ENCODE results near the gene HDAC4.

Gene HDAC4

DNA sequence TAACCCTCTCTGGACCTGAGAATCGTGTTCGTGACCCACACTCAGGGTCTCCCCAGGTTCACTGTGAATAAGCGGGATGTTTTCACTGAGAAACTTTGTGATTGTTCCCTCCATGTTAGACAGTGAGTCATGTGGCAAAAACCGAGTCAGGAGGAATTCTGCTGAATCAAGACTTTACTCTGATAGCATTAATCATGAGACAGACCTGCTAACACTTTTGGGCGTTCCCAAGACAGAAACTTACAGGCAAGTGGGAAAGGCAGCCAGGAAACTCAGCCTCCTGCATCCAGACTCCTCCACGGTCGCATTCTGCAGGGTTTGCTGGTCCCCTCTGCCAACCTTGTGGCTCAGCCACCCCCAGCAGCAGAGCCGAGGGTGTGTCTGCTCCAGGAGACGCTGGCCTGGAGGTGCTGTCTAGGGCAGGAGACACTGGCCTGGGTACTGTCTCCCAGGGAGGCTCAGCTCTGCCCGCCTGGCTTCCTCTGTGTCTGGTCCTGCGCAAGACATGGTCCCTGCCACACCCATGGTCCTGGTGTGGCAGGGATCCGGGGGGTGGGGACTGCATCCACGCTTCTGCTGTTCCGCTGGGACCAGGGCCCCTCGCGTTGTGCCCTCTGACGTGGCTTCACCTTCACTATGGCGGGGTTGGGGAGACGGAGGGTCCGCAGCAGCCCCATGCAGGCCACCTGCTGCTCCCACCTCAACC is 375.6 kb downstream of the HDAC4 start:
- Histone ChIP-seq H3K27ac (no peak overlapping the region), H3K27me3 (no peaks in the 10 kb centered on the region), H4K20me1 (no peaks in the 10 kb centered on the region), H3K36me3 (no peaks in the 10 kb centered on the region), H3K9me3 (replicated peaks in 1 of 11) (no peaks in the 10 kb centered on the region), H3K4me1 (peaks cover 0 to 14% (median 9%) of the 10 kb centered on the region in 10 experiments; a peak in 10 of 20 replicates), H3K9ac (peak overlapping the region in 1 of 11 experiments; percentile 7; a peak in 1 of 22 replicates), H3K4me2 (peak overlapping the region in 6 of 11 experiments; percentile 15 to 74 (median 42); a peak in 8 of 22 replicates), H3K4me3 (no peak overlapping the region)
- no peak for TF ChIP-seq Cebpa-rat (IDR thresholded peaks at IDR 0.05)

- Histone ChIP-seq H4K20me1 (no peaks in the 10 kb centered on the region), H3K4me2 (no peak overlapping the region; a peak in 1 of 22 replicates), H3K9ac (no peak overlapping the region), H3K27ac (no peak overlapping the region), H3K9me3 (replicated peaks in 1 of 11) (no peaks in the 10 kb centered on the region), H3K4me1 (peaks cover 0 to 14% (median 9%) of the 10 kb centered on the region in 10 experiments; a peak in 10 of 20 replicates), H3K27me3 (no peaks in the 10 kb centered on the region), H3K36me3 (no peaks in the 10 kb centered on the region), H3K4me3 (no peak overlapping the region)
- TF ChIP-seq Cebpa-rat (IDR thresholded peaks at IDR 0.05), result no peak
These were observed 376.6 kb downstream of the HDAC4 start for GRCh38 chr2:239024226-239024625.

DNA sequence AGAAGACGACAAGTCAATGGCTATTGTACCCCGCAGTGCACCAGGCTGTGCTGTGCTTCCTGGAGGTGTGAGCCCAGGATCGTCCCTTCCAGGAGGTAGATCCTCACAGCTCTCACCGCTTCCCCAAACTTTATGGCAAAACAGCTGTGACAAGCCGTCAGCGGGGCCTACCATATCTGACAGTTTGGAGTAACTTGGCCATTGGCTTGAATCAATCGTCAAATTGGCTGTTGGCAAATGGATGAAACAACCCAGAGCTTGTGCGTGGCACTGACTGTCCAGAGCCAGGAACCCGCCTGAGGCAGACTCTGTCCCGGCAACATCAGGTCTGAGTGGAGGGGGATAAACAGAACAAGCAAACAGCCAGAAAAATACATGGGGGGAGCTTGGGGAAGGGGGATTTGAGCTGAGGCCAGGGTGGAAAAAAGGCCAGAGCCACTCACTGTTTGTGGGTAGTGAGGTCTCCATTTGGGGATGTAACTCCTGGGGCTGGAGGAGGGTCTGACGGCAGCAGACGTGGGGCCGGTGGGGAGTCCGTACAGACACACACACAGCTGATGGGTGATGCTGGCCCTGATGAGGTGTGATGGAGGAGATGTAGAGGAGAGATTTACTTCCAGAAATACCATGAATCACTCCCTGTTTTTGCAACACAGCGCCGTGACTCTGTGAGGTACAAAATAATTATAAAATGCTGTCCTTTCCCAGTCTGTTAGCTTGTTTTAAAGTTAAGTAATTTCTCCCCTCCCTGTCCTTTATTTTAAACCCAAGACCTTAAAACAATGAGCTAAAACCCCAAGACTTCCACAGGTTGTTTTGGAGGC is 378.2 kb downstream of the HDAC4 start:
- TF ChIP-seq Cebpa-rat (IDR thresholded peaks at IDR 0.05), result no peak
- Histone ChIP-seq H3K4me3 (no peak overlapping the region), H3K4me1 (peaks cover 0 to 14% (median 9%) of the 10 kb centered on the region in 10 experiments; a peak in 10 of 20 replicates), H3K27me3 (no peaks in the 10 kb centered on the region), H3K9me3 (replicated peaks in 1 of 11) (no peaks in the 10 kb centered on the region; a peak in 1 of 22 replicates), H3K9ac (no peak overlapping the region), H4K20me1 (no peaks in the 10 kb centered on the region), H3K27ac (no peak overlapping the region), H3K4me2 (no peak overlapping the region), H3K36me3 (no peaks in the 10 kb centered on the region)

DNA sequence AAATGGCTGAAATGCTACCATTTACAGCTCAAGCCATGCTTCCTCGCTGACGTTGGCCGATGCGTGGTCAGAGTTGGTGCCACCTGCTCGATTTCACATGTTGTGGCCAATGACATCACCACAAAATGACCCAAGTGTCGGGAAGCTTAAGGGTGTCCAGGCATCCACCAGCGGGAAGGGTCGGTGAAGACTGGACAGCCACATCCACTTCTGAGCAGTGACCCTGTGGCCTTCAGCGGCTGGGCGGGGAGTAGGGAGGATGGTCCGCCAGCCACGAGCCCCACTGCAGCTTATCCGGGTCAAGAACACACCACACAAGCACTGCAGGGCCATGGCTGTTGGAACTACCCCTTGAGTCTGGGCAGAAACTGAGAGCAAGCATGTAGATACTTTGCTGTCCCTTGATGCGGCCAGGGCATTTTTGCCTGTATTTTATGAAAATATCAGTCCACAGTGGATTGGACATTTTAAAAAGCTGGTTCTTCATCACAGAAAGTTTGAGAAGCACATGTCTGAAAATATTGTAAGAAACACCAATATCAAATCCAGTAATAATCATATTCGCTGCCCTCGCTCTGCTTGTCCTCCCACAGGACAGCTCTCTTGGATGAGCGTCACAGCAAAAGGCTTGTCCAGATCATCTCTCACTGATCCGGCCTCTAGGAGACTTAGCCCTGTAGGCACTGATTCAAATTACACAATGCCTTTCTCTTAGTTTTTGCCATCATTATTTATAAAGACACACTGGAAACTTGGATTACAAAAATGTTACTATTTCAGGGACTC is 379.0 kb downstream of the HDAC4 start:
- Histone ChIP-seq H3K27me3 (no peaks in the 10 kb centered on the region), H3K4me3 (no peak overlapping the region), H3K36me3 (no peaks in the 10 kb centered on the region), H3K27ac (no peak overlapping the region), H3K9me3 (replicated peaks in 1 of 11) (no peaks in the 10 kb centered on the region; a peak in 1 of 22 replicates), H3K4me2 (no peak overlapping the region), H3K4me1 (peaks cover 0 to 14% (median 9%) of the 10 kb centered on the region in 10 experiments; a peak in 10 of 20 replicates), H4K20me1 (no peaks in the 10 kb centered on the region), H3K9ac (no peak overlapping the region)
- no peak for TF ChIP-seq Cebpa-rat (IDR thresholded peaks at IDR 0.05)

DNA sequence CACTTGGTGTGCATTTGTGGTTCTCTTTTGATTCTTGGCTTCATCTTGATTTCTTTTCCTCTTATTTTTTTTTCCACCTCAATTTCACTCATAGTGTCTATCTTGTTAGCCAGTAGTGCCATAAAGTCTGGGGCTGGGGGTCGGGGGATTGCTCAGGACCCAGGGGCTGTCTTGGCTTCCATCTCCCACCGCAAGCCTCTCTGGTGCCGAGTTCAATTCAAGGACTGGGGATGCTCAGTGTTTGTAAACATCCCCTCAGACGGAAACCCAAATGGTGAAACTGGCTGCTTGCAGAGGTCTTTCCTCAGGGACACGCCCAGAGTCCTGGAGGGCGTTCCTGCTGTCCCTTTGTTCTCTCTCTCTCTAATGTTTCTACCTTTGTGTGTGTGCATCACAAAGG is 379.6 kb downstream of the HDAC4 start:
- H3K36me3 ChIP-seq, result no peaks in the 10 kb centered on the region
- H3K27ac ChIP-seq, result no peak overlapping the region
- no peaks in the 10 kb centered on the region for H3K27me3 ChIP-seq
- TF ChIP-seq Cebpa-rat (IDR thresholded peaks at IDR 0.05), result no peak
- no peak overlapping the region for H3K4me2 ChIP-seq
- H4K20me1 ChIP-seq, result no peaks in the 10 kb centered on the region
- no peak overlapping the region for H3K9ac ChIP-seq
- peaks cover 0 to 12% (median 9%) of the 10 kb centered on the region in 10 experiments; a peak in 10 of 20 replicates for H3K4me1 ChIP-seq
- H3K9me3 ChIP-seq (replicated peaks in 1 of 11), result no peaks in the 10 kb centered on the region; a peak in 1 of 22 replicates
- H3K4me3 ChIP-seq, result no peak overlapping the region

GRCh38 chr2:239020541-239021041 is 380.2 kb downstream of the HDAC4 start:
- Histone ChIP-seq H3K4me1 (peaks cover 0 to 12% (median 6%) of the 10 kb centered on the region in 10 experiments; a peak in 9 of 20 replicates), H3K4me3 (no peak overlapping the region), H3K27me3 (no peaks in the 10 kb centered on the region), H4K20me1 (no peaks in the 10 kb centered on the region), H3K27ac (no peak overlapping the region), H3K9me3 (replicated peaks in 1 of 11) (no peaks in the 10 kb centered on the region; a peak in 1 of 22 replicates), H3K4me2 (no peak overlapping the region), H3K9ac (no peak overlapping the region), H3K36me3 (no peaks in the 10 kb centered on the region)
- TF ChIP-seq Cebpa-rat (IDR thresholded peaks at IDR 0.05), result no peak

GRCh38 chr2:239019183-239019581 is 381.6 kb downstream of the HDAC4 start:
- no peak overlapping the region for H3K27ac ChIP-seq
- H3K4me1 ChIP-seq, result peaks cover 0 to 6% (median 0%) of the 10 kb centered on the region in 10 experiments; a peak in 5 of 20 replicates
- H3K27me3 ChIP-seq, result no peaks in the 10 kb centered on the region
- H3K9me3 ChIP-seq (replicated peaks in 1 of 11), result no peaks in the 10 kb centered on the region; a peak in 1 of 22 replicates
- no peaks in the 10 kb centered on the region for H4K20me1 ChIP-seq
- no peaks in the 10 kb centered on the region for H3K36me3 ChIP-seq
- no peak overlapping the region for H3K4me3 ChIP-seq
- TF ChIP-seq Cebpa-rat (IDR thresholded peaks at IDR 0.05), result no peak
- H3K4me2 ChIP-seq, result no peak overlapping the region
- no peak overlapping the region for H3K9ac ChIP-seq

DNA sequence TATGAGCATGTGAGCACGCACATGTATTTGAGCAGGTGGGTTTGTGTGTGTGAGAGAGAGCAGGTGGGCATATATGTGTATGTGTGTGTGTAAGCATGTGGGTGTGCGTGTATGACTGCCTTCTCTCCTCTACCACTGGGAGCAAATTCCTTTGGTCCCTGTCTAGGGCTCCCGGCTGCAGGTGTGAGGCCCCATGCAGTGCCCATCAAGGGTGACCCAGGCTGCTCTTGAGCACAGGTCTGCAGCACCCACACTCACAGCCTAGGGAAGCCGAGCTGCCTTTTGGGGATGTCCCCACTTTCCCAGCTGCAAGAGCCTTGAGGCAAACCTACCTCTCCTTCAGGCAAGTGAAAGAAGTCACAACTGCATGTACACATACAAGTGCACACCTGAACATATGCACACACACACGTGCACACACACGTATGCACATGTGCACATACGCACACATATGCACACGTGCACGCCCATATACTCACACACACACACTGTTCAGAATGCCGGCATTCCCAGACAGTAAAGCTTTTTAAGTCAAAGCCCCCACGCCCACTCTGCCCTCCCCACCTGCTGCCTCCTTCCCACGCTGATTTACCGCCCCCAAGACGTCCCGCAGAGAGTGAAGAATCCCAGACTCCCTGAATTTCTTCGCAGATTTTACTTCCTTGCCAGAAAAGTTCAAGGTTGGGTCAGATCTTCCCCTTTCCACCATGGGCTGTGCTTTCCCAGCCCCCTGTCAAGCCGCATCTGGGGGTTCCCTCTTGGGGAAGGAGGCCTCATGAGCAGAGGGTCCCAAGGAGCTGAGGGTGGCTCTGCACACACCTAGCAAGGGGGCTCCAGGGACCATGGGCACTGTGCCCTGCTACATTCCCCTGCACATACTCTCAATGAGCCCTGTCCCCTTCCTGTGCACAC is 382.3 kb downstream of the HDAC4 start:
- no peaks in the 10 kb centered on the region for H3K36me3 ChIP-seq
- no peak for TF ChIP-seq Cebpa-rat (IDR thresholded peaks at IDR 0.05)

More for the DNA sequence above, 382.3 kb downstream of the HDAC4 start:
- Histone ChIP-seq H3K9me3 (replicated peaks in 1 of 11) (no peaks in the 10 kb centered on the region; a peak in 1 of 22 replicates), H3K4me1 (peaks cover 0 to 7% (median 0%) of the 10 kb centered on the region in 10 experiments; a peak in 5 of 20 replicates), H3K27me3 (no peaks in the 10 kb centered on the region), H4K20me1 (no peaks in the 10 kb centered on the region), H3K4me2 (no peak overlapping the region), H3K4me3 (no peak overlapping the region), H3K27ac (no peak overlapping the region), H3K9ac (no peak overlapping the region)

Data from BLaER1 treated with 17β-estradiol and CSF1 and Interleukin-3, amounts not matched to agents 10 nM and 100 nM (cell line).